HG03108 (cell line): ENCODE data around the gene GPX1.
A peak's percentile ranks its signal among the peaks of the same experiment; 100 is the strongest.
"Not testable (repeated sequence)": the region's sequence is repeated elsewhere in the genome, so short reads cannot be mapped to it uniquely, and the experiment has no call there.

Experiments used
- ATAC-seq: cut with Tn5 transposase; IDR thresholded peaks from one replicate; pipeline ENCODE4 v1.9.1; 2021; ENCODE audit warnings: moderate library complexity; ENCODE audit not compliant: unreplicated experiment

GPX1 gene

GRCh38 chr3:49358884-49359225, 702 bp upstream of the GPX1 start:
- ATAC-seq = peak; percentile 7

- ATAC-seq = peak; percentile 8
Observed at GRCh38 chr3:49357443-49358216, 523 bp downstream of the GPX1 start.

- ATAC-seq = not testable (repeated sequence)
Observed at GRCh38 chr3:49357095-49357442, 1.1 kb downstream of the GPX1 start.

GRCh38 chr3:49352890-49353421, 5.2 kb downstream of the GPX1 start:
- ATAC-seq = no peak

GRCh38 chr3:49352281-49352680, 5.9 kb downstream of the GPX1 start:
- no peak for ATAC-seq

GRCh38 chr3:49351521-49352011, 6.6 kb downstream of the GPX1 start:
- ATAC-seq = no peak

- no peak for ATAC-seq
Observed at GRCh38 chr3:49349348-49350114, 8.6 kb downstream of the GPX1 start.

GRCh38 chr3:49348361-49348760, 9.8 kb downstream of the GPX1 start:
- not testable (repeated sequence) for ATAC-seq

- no peak for ATAC-seq
Observed at GRCh38 chr3:49346797-49347251, 11.3 kb downstream of the GPX1 start.

GRCh38 chr3:49343163-49343562, 15.0 kb downstream of the GPX1 start:
- no peak for ATAC-seq

GRCh38 chr3:49341996-49342395, 16.2 kb downstream of the GPX1 start:
- ATAC-seq = no peak

- peak; percentile 78 for ATAC-seq
Observed at GRCh38 chr3:49339941-49340800, 18.0 kb downstream of the GPX1 start, which contains the start of gene USP4. USP4 (minus strand) TSS chr3:49340053; CDS start chr3:49340024, 29 bp downstream.

GRCh38 chr3:49339581-49339940, 18.6 kb downstream of the GPX1 start:
- peak; percentile 3 for ATAC-seq

- ATAC-seq = no peak
Observed at GRCh38 chr3:49333916-49334633, 24.1 kb downstream of the GPX1 start.

- no peak for ATAC-seq
Observed at GRCh38 chr3:49333091-49333490, 25.1 kb downstream of the GPX1 start.

- ATAC-seq = no peak
Observed at GRCh38 chr3:49329186-49329585, 29.0 kb downstream of the GPX1 start.

- not testable (repeated sequence) for ATAC-seq
Observed at GRCh38 chr3:49328350-49328749, 29.8 kb downstream of the GPX1 start.

GRCh38 chr3:49327485-49327884, 30.7 kb downstream of the GPX1 start:
- ATAC-seq = no peak

- no peak for ATAC-seq
Observed at GRCh38 chr3:49324768-49325167, 33.4 kb downstream of the GPX1 start.
